ENCODE results near the gene PCDH18.
A peak's percentile ranks its signal among the peaks of the same experiment; 100 is the strongest.

PCDH18 gene

DNA sequence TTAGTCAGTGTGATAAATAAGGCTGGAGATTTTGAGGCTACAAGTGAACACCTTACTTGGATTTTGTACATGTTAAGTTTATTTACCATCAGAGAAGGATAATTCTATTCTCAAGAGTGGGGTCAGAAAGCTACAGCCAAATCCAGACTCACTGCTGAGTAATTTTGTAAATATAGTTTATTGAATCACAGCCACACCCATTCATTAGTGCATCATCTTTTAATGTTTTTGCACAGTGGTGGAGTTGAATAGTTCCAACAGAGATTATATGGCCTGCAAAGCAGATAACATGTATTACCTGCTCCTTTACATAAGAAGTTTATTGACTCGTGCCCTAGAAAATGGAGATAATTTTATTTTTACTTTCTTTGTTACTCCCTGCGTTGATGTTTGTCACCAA is 60.4 kb downstream of the PCDH18 start:
- DNase-seq (ENCODE audit: low spot score) = peak; percentile 24

DNA sequence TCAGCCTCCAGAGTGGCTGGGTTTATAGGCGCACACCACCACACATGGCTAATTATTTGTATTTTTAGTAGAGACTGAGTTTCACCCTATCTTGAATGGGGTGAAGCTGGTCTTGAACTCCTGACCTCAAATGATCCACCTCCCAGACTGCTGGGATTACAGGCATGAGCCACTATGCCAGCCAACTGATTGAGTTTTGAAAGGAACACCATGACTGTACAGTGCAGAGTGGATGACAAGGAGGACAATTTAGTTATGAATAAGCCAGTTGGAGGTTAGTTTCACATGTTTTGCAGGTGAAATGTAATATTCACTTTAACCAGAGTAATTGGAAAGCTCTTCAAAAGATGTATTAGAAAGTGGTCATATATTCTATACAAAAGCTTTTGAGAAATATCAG is 60.8 kb downstream of the PCDH18 start:
- DNase-seq (ENCODE audit: low spot score) = no peak

DNA sequence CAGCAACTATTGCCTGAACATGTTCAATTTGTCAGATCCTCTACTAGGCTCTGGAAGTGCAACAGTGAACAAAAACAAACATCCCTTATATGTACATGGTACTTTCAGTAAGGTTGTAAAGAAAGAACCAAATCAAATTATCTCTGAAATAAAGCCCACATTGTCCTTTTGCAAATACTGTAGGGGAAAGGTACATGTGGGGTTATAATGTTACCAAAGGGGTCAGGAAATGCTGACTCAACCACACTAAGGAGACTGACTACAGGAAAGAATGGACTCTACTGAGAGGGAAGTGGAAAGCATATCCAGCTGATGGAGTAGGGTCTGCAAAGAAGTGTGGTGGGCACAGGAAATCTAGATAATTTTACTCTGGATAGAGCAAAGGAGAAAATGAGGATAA is 61.5 kb downstream of the PCDH18 start:
- DNase-seq (ENCODE audit: low spot score) = no peak
